Measurements from ENCODE around the gene EAPP.
"Not testable (repeated sequence)": the region's sequence is repeated elsewhere in the genome, so short reads cannot be mapped to it uniquely, and the experiment has no call there.

Gene EAPP

GRCh38 chr14:34488528-34488927 lies 51.0 kb downstream of the EAPP start:
- DNase-seq (ENCODE audit: low spot score) (no peak), FAIRE-seq (no peak)

- DNase-seq (ENCODE audit: low spot score), result no peak
- FAIRE-seq, result no peak
Observed at GRCh38 chr14:34484726-34485125, 54.8 kb downstream of the EAPP start.

- FAIRE-seq (no peak), DNase-seq (ENCODE audit: low spot score) (no peak)
Observed at GRCh38 chr14:34482463-34482862, 57.0 kb downstream of the EAPP start.

GRCh38 chr14:34479694-34480093 lies 59.8 kb downstream of the EAPP start:
- DNase-seq (ENCODE audit: low spot score) (no peak), FAIRE-seq (no peak)

- FAIRE-seq, result no peak
Observed at GRCh38 chr14:34478261-34478660, 61.2 kb downstream of the EAPP start.

GRCh38 chr14:34476036-34476435 lies 63.5 kb downstream of the EAPP start:
- not testable (repeated sequence) for DNase-seq (ENCODE audit: low spot score); FAIRE-seq

More at GRCh38 chr14:34478261-34478660, 61.2 kb downstream of the EAPP start:
- DNase-seq (ENCODE audit: low spot score), result no peak

GRCh38 chr14:34475163-34475562 lies 64.3 kb downstream of the EAPP start:
- DNase-seq (ENCODE audit: low spot score) (no peak), FAIRE-seq (no peak)

GRCh38 chr14:34474187-34474679 lies 65.3 kb downstream of the EAPP start:
- FAIRE-seq (no peak), DNase-seq (ENCODE audit: low spot score) (no peak)

- DNase-seq (ENCODE audit: low spot score) (no peak), FAIRE-seq (no peak)
Observed at GRCh38 chr14:34472706-34473279, 66.7 kb downstream of the EAPP start.

GRCh38 chr14:34470319-34470718 lies 69.2 kb downstream of the EAPP start:
- no peak for FAIRE-seq

GRCh38 chr14:34466691-34467090 lies 72.8 kb downstream of the EAPP start:
- DNase-seq (ENCODE audit: low spot score), result no peak
- FAIRE-seq, result no peak

More at GRCh38 chr14:34470319-34470718, 69.2 kb downstream of the EAPP start:
- no peak for DNase-seq (ENCODE audit: low spot score)
